Measurements from ENCODE around the gene RETREG3.

The RETREG3 gene

GRCh38 chr17:42564815-42565522 is 44.2 kb downstream of the RETREG3 start:
- Histone ChIP-seq H3K36me3 (ENCODE audit: insufficient read depth, low read length) (peaks cover 46% of the 10 kb centered on the region), H3K79me2 (ENCODE audit: insufficient read depth, low read length) (no peaks in the 10 kb centered on the region)
- TF ChIP-seq EZH2 (IDR thresholded peaks at IDR 0.05; ENCODE audit: borderline replicate concordance, low read length) (no peak), CTCF (IDR thresholded peaks at IDR 0.05; ENCODE audit: low read length) (no peak)

GRCh38 chr17:42563950-42564349 is 45.2 kb downstream of the RETREG3 start:
- TF ChIP-seq EZH2 (IDR thresholded peaks at IDR 0.05; ENCODE audit: borderline replicate concordance, low read length) (no peak), CTCF (IDR thresholded peaks at IDR 0.05; ENCODE audit: low read length) (no peak)
- Histone ChIP-seq H3K4me3 (ENCODE audit: low read depth, low read length, poor library complexity, severe bottlenecking) (no peak overlapping the region), H3K27me3 (ENCODE audit: insufficient read depth, low read length) (no peaks in the 10 kb centered on the region), H4K20me1 (ENCODE audit: insufficient read depth, low read length) (no peaks in the 10 kb centered on the region), H3K27ac (ENCODE audit: low read depth, low read length, poor library complexity, severe bottlenecking) (no peak overlapping the region), H3K79me2 (ENCODE audit: insufficient read depth, low read length) (no peaks in the 10 kb centered on the region), H3K9me2 (ENCODE audit: low read depth, low read length) (no peaks in the 10 kb centered on the region), H3K4me1 (ENCODE audit: insufficient read depth, low read length, severe bottlenecking) (peaks cover 48% of the 10 kb centered on the region), H3K36me3 (ENCODE audit: insufficient read depth, low read length) (peaks cover 35% of the 10 kb centered on the region), H3F3A (ENCODE audit: insufficient read depth, low read length) (no peaks in the 10 kb centered on the region; the same call in 1 of the 2 replicates), H3K9me3 (ENCODE audit: low read length) (no peaks in the 10 kb centered on the region), H3K9ac (ENCODE audit: low read length) (no peak overlapping the region; the same call in 1 of the 2 replicates), H3K4me2 (ENCODE audit: low read length) (peak overlapping the region; percentile 87), H2AFZ (ENCODE audit: low read length) (no peak overlapping the region)

More at GRCh38 chr17:42564815-42565522, 44.2 kb downstream of the RETREG3 start:
- Histone ChIP-seq H3K4me3 (ENCODE audit: low read depth, low read length, poor library complexity, severe bottlenecking) (no peak overlapping the region), H3K9me3 (ENCODE audit: low read length) (no peaks in the 10 kb centered on the region), H4K20me1 (ENCODE audit: insufficient read depth, low read length) (no peaks in the 10 kb centered on the region), H3K4me1 (ENCODE audit: insufficient read depth, low read length, severe bottlenecking) (peaks cover 48% of the 10 kb centered on the region), H3K9me2 (ENCODE audit: low read depth, low read length) (no peaks in the 10 kb centered on the region), H3K9ac (ENCODE audit: low read length) (no peak overlapping the region), H3K27me3 (ENCODE audit: insufficient read depth, low read length) (no peaks in the 10 kb centered on the region), H3F3A (ENCODE audit: insufficient read depth, low read length) (no peaks in the 10 kb centered on the region; the same call in 1 of the 2 replicates), H3K4me2 (ENCODE audit: low read length) (no peak overlapping the region), H3K27ac (ENCODE audit: low read depth, low read length, poor library complexity, severe bottlenecking) (no peak overlapping the region), H2AFZ (ENCODE audit: low read length) (no peak overlapping the region)

- TF ChIP-seq EZH2 (IDR thresholded peaks at IDR 0.05; ENCODE audit: borderline replicate concordance, low read length) (no peak), CTCF (IDR thresholded peaks at IDR 0.05; ENCODE audit: low read length) (no peak)
- Histone ChIP-seq H3K4me1 (ENCODE audit: insufficient read depth, low read length, severe bottlenecking) (peaks cover 46% of the 10 kb centered on the region), H3K9me3 (ENCODE audit: low read length) (no peaks in the 10 kb centered on the region), H3F3A (ENCODE audit: insufficient read depth, low read length) (no peaks in the 10 kb centered on the region; the same call in 1 of the 2 replicates), H3K9me2 (ENCODE audit: low read depth, low read length) (no peaks in the 10 kb centered on the region), H3K4me2 (ENCODE audit: low read length) (peak overlapping the region; percentile 87), H3K4me3 (ENCODE audit: low read depth, low read length, poor library complexity, severe bottlenecking) (peak overlapping the region; percentile 96), H2AFZ (ENCODE audit: low read length) (no peak overlapping the region), H3K27me3 (ENCODE audit: insufficient read depth, low read length) (no peaks in the 10 kb centered on the region), H3K79me2 (ENCODE audit: insufficient read depth, low read length) (no peaks in the 10 kb centered on the region), H4K20me1 (ENCODE audit: insufficient read depth, low read length) (no peaks in the 10 kb centered on the region), H3K9ac (ENCODE audit: low read length) (peak overlapping the region; percentile 93; the same call in 1 of the 2 replicates), H3K27ac (ENCODE audit: low read depth, low read length, poor library complexity, severe bottlenecking) (no peak overlapping the region), H3K36me3 (ENCODE audit: insufficient read depth, low read length) (peaks cover 31% of the 10 kb centered on the region)
Observed at GRCh38 chr17:42563543-42563942, 45.6 kb downstream of the RETREG3 start.
